Pancreas (tissue), 10 donors: ENCODE measurements around the gene UBAP1. TPM values are rescaled to one million over a fixed set of nuclear protein-coding genes. Genes with fewer than 3 reads are reported as not detected.

Source experiments
- ATAC-seq, 4 donors: fragments of 200-7000 bp; cut with Tn5 transposase; one replicate each; pipeline versions ENCODE4 v1.8.0 to v1.9.1; 2020; ENCODE audit warnings: mild to moderate bottlenecking in 4 of 4, moderate library complexity in 4 of 4
- DNase-seq, 6 donors: peaks; one replicate each; pipeline ENCODE4 v3.0.0-alpha.2; 2020
- FAIRE-seq: peaks from 2 replicates; lab custom pipeline; 2012; peaks lifted over from hg19 to GRCh38; lab: Jason Lieb, UNC
- H3K27ac ChIP-seq, 4 donors: fragments of 200-600 bp; sonication (generic); 1 replicate in 3 of 4; 2 replicates in 1 of 4; pipeline versions ENCODE4 v1.5.0 to v1.8.0; 2020
- H3K27me3 ChIP-seq, 4 donors: fragments of 200-600 bp; one replicate each; pipeline ENCODE4 v1.8.0; 2021
- H3K36me3 ChIP-seq, 3 donors: fragments of 200-600 bp; sonication (generic) in 1 of 3; one replicate each; pipeline versions ENCODE4 v1.5.0 to v1.8.0; 2020 to 2021
- H3K4me1 ChIP-seq, 3 donors: fragments of 200-600 bp; one replicate each; pipeline ENCODE4 v1.8.0; 2021
- H3K4me3 ChIP-seq, 4 donors: fragments of 200-600 bp; sonication (generic) in 2 of 4; one replicate each; pipeline versions ENCODE4 v1.5.0 to v1.8.0; 2020 to 2021
- H3K9me3 ChIP-seq, 4 donors: fragments of 200-600 bp; one replicate each; pipeline ENCODE4 v1.8.0; 2021
- WGBS, 2 donors: extraction: QIAGEN DNeasy Blood & Tissue Kit; methylation state at CpG; one replicate each; pipeline ENCODE4 v1.1.7; 2013; 5-methylcytosine and 5-hydroxymethylcytosine counted together
- intact Hi-C, 3 donors: fragments of 100-400 bp; cut with DNase I; formaldehyde crosslinking; loops; one replicate each; pipeline versions ENCODE4 v1.11.1 to v1.14.2; 2022
- polyA plus RNA-seq, 2 donors: library from polyadenylated mRNA; stranded (reverse); fragments of 200-250 nt; gene quantifications; one replicate each; pipeline ENCODE4 v1.2.3, GENCODE V29; 2013
- total RNA-seq, 6 donors: library from RNA; stranded (reverse); fragmentation: NEBNext Ultra II Directional in 4 of 6; extraction: Animal tissue kit (Norgen Biotek cat#: 25700) in 4 of 6; gene quantifications; one replicate each; pipeline versions ENCODE4 v1.2.1 to v1.2.4, GENCODE V29; 2021 to 2023
- TF ChIP-seq, protein P1 (sequence below), 4 donors: fragments of 200-600 bp; sonication (generic) in 3 of 4; IDR thresholded peaks; one replicate each; pipeline versions ENCODE4 v1.5.0 to v1.8.0; 2021; ENCODE audit warnings: antibody characterized with exemption in 4 of 4
- donor health status: healthy with polysubstance abuse.
- donor health status: DM: no; HTN: no; CAD: no; lungs with moderate emphysema.
- donor health status: DM: no; HTN: no; CAD: no.
- donor health status: control.
- donor health status: control.
- donor health status: Bipolar disorder and iron deficiency.
- donor health status: DM: yes; HTN: yes; CAD: no.
- donor health status: DM: no; HTN: no; CAD: no.
- donor health status: DM: no; HTN: no; CAD: no.
- donor health status: DM: yes; HTN: yes; CAD: no.

UBAP1 gene
- total and polyA plus RNA-seq, 8 donors, result 12.1 to 25.6 (median 17.0) TPM

GRCh38 chr9:34169125-34169524 is 9.7 kb upstream of the UBAP1 start:
- Histone ChIP-seq H3K27me3 (no peaks in the 10 kb centered on the region), H3K27ac (no peak overlapping the region), H3K9me3 (no peaks in the 10 kb centered on the region), H3K36me3 (no peaks in the 10 kb centered on the region), H3K4me3 (no peak overlapping the region), H3K4me1 (no peaks in the 10 kb centered on the region)
- intact Hi-C loops, result no loop called here
- no peak for ATAC-seq
- 88 to 89% methylated on average over 6 of the region's 6 CpGs for WGBS, 2 donors
- TF ChIP-seq, protein P1, sequence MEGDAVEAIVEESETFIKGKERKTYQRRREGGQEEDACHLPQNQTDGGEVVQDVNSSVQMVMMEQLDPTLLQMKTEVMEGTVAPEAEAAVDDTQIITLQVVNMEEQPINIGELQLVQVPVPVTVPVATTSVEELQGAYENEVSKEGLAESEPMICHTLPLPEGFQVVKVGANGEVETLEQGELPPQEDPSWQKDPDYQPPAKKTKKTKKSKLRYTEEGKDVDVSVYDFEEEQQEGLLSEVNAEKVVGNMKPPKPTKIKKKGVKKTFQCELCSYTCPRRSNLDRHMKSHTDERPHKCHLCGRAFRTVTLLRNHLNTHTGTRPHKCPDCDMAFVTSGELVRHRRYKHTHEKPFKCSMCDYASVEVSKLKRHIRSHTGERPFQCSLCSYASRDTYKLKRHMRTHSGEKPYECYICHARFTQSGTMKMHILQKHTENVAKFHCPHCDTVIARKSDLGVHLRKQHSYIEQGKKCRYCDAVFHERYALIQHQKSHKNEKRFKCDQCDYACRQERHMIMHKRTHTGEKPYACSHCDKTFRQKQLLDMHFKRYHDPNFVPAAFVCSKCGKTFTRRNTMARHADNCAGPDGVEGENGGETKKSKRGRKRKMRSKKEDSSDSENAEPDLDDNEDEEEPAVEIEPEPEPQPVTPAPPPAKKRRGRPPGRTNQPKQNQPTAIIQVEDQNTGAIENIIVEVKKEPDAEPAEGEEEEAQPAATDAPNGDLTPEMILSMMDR (IDR thresholded peaks at IDR 0.05), result no peak
- FAIRE-seq, result no peak
- DNase-seq, result no peak

DNA sequence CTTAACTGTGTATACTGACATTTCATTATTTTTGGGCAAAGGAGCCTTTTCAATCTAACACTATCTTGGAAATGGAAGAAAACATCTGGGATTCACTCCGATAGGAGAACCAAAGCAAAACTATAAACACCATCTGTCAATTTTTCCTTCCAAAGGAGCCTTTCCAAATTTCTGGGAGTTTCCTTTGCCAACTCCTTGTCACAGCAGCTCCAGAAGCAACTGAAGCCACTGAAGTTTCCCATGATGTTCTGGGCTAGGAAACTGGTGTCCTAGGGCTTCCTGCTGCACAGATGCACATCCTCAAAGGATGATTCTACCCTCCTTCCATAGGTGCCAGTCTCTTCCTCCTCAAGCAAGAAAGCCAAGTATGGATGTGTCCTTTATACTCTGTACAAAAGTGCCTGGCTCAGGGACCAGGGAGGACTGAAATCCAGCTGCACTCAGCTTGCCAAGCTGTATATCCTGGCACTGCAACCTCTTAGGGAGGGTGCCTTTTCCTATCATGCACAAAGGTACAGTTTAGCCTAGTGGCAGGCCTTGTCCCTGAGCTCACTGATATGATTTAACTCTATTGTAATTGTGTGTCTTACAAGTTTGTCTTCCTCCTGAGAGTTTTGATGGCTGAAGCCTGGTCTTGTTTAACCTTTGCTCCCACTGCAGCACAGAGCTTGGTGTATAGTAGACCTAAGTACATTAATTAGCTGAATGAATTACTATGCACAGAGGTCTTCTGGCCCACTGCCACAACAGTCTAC is 8.4 kb upstream of the UBAP1 start:
- peak; percentile 24 to 67 (median 53) for ATAC-seq
- 60 to 63% methylated on average over 1 of the region's 1 CpG for WGBS, 2 donors
- no peak for DNase-seq
- Histone ChIP-seq H3K36me3 (no peaks in the 10 kb centered on the region), H3K9me3 (no peaks in the 10 kb centered on the region), H3K27me3 (no peaks in the 10 kb centered on the region), H3K4me1 (no peaks in the 10 kb centered on the region), H3K4me3 (no peak overlapping the region), H3K27ac (no peak overlapping the region)
- TF ChIP-seq, protein P1 (IDR thresholded peaks at IDR 0.05), result no peak
- intact Hi-C loops, result no loop called here
- no peak for FAIRE-seq

GRCh38 chr9:34171753-34172535 is 6.9 kb upstream of the UBAP1 start:
- Histone ChIP-seq H3K36me3 (no peaks in the 10 kb centered on the region), H3K27ac (no peak overlapping the region), H3K27me3 (no peaks in the 10 kb centered on the region), H3K4me3 (no peak overlapping the region), H3K4me1 (no peaks in the 10 kb centered on the region), H3K9me3 (no peaks in the 10 kb centered on the region)
- intact Hi-C loops, result no loop called here
- 90 to 95% methylated on average over 15 of the region's 15 CpGs for WGBS, 2 donors
- DNase-seq, result no peak
- no peak for FAIRE-seq
- ATAC-seq, result peak in 2 of 4 donors; percentile 51 to 69
- TF ChIP-seq, protein P1 (IDR thresholded peaks at IDR 0.05), result no peak

- no peaks in the 10 kb centered on the region for H3K36me3 ChIP-seq
- WGBS, 2 donors, result 67 to 74% methylated on average over 3 of the region's 3 CpGs
- peaks cover 0 to 5% (median 4%) of the 10 kb centered on the region in 3 donors for H3K4me1 ChIP-seq
- H3K4me3 ChIP-seq, result no peak overlapping the region
- FAIRE-seq (no peak), DNase-seq (no peak), ATAC-seq (no peak)
- TF ChIP-seq, protein P1 (IDR thresholded peaks at IDR 0.05), result no peak
- no peaks in the 10 kb centered on the region for H3K9me3 ChIP-seq
- no peak overlapping the region for H3K27ac ChIP-seq
- H3K27me3 ChIP-seq, result no peaks in the 10 kb centered on the region
- intact Hi-C loops, result no loop called here
These were observed 2.8 kb upstream of the UBAP1 start for GRCh38 chr9:34176089-34176488.
